RKO (cell line): ENCODE results near the gene ZNHIT1.
"Not testable (repeated sequence)": the region's sequence is repeated elsewhere in the genome, so short reads cannot be mapped to it uniquely, and the experiment has no call there.

Source experiments
- DNase-seq: peaks from one replicate; pipeline ENCODE4 v3.0.0-alpha.2; 2016; ENCODE audit warnings: low spot score

The ZNHIT1 gene

GRCh38 chr7:101241443-101242349 is 23.7 kb downstream of the ZNHIT1 start:
- DNase-seq = no peak

- peak; percentile 70 for DNase-seq
Measured at GRCh38 chr7:101243646-101244374, 25.8 kb downstream of the ZNHIT1 start.

- peak; percentile 97 for DNase-seq
Measured at GRCh38 chr7:101244375-101245146, 26.6 kb downstream of the ZNHIT1 start, which contains the start of gene FIS1. TSS of gene FIS1 (minus strand) at chr7:101245081. CDS start at chr7:101245004, 77 bp downstream.

- DNase-seq = no peak
Measured at GRCh38 chr7:101245147-101245668, 27.2 kb downstream of the ZNHIT1 start.

- DNase-seq = peak; percentile 45
Measured at GRCh38 chr7:101248276-101248675, 30.3 kb downstream of the ZNHIT1 start.

GRCh38 chr7:101250324-101250723 is 32.4 kb downstream of the ZNHIT1 start:
- no peak for DNase-seq

GRCh38 chr7:101251871-101252659 is 34.1 kb downstream of the ZNHIT1 start:
- DNase-seq = peak; percentile 99

- DNase-seq = not testable (repeated sequence)
Measured at GRCh38 chr7:101253199-101253598, 35.2 kb downstream of the ZNHIT1 start.

- no peak for DNase-seq
Measured at GRCh38 chr7:101255796-101256195, 37.8 kb downstream of the ZNHIT1 start.

- DNase-seq = no peak
Measured at GRCh38 chr7:101258243-101258731, 40.3 kb downstream of the ZNHIT1 start.

- not testable (repeated sequence) for DNase-seq
Measured at GRCh38 chr7:101264102-101264706, 46.2 kb downstream of the ZNHIT1 start.

GRCh38 chr7:101265622-101266516 is 47.9 kb downstream of the ZNHIT1 start:
- DNase-seq = no peak

GRCh38 chr7:101269664-101270063 is 51.7 kb downstream of the ZNHIT1 start:
- no peak for DNase-seq

GRCh38 chr7:101271021-101271420 is 53.1 kb downstream of the ZNHIT1 start:
- no peak for DNase-seq

- no peak for DNase-seq
Measured at GRCh38 chr7:101273206-101273605, 55.2 kb downstream of the ZNHIT1 start.
